ENCODE measurements around the gene TSPAN13.

The TSPAN13 gene

DNA sequence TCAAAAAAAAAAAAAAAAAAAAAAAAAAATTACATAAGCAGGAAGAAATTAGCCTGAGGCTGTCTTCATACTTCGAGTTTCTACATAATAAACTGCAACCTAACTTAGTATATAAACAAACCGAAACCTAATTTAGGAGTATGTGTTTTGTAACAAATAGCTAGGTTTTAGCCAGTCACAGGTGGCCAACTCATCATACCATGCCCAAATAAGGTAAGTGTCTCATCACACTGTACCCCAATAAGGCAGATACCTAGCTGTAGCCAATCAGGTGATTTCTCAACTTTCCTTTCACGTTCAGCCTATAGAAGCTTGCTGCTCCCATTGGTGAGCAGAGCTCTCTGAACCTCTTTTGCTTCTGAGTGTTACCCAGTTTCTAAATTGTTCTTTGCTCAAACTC is 65.2 kb downstream of the TSPAN13 start:
- TF ChIP-seq POLR2A (IDR thresholded peaks at IDR 0.05; ENCODE audit: extremely low read depth, insufficient read length) (no peak), MYC (IDR thresholded peaks at IDR 0.05; ENCODE audit: low read depth, low read length) (no peak)
- TF ChIP-seq, protein P1, sequence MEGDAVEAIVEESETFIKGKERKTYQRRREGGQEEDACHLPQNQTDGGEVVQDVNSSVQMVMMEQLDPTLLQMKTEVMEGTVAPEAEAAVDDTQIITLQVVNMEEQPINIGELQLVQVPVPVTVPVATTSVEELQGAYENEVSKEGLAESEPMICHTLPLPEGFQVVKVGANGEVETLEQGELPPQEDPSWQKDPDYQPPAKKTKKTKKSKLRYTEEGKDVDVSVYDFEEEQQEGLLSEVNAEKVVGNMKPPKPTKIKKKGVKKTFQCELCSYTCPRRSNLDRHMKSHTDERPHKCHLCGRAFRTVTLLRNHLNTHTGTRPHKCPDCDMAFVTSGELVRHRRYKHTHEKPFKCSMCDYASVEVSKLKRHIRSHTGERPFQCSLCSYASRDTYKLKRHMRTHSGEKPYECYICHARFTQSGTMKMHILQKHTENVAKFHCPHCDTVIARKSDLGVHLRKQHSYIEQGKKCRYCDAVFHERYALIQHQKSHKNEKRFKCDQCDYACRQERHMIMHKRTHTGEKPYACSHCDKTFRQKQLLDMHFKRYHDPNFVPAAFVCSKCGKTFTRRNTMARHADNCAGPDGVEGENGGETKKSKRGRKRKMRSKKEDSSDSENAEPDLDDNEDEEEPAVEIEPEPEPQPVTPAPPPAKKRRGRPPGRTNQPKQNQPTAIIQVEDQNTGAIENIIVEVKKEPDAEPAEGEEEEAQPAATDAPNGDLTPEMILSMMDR (IDR thresholded peaks at IDR 0.05; ENCODE audit: low read depth, low read length) = no peak
- TF ChIP-seq, protein P2, sequence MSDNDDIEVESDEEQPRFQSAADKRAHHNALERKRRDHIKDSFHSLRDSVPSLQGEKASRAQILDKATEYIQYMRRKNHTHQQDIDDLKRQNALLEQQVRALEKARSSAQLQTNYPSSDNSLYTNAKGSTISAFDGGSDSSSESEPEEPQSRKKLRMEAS (IDR thresholded peaks at IDR 0.05; ENCODE audit: low read depth, low read length) = no peak
- DNase-seq (ENCODE audit: low read depth) = no peak

DNA sequence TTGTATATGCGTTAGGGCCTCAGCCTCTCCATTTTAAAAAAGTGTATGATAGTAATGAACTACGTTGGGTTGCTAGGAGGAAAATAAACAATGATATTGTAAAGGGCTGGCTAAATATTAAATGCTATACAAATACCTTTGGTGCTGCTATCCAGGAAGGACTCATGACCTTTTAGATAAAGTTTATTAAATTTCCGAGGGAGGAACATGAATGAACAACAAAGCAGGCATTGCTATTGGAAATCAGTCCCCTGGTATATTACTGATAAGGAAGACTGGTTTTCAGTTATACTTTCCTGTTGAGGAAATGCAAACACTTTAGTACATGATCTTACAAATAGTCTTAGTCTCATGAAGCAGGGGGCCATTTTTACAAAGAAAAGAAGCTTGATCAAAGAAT is 68.5 kb downstream of the TSPAN13 start:
- DNase-seq (ENCODE audit: low read depth) = no peak
- TF ChIP-seq POLR2A (IDR thresholded peaks at IDR 0.05; ENCODE audit: extremely low read depth, insufficient read length) (no peak), MYC (IDR thresholded peaks at IDR 0.05; ENCODE audit: low read depth, low read length) (no peak)
- TF ChIP-seq, protein P1 (IDR thresholded peaks at IDR 0.05; ENCODE audit: low read depth, low read length) = no peak
- TF ChIP-seq, protein P2 (IDR thresholded peaks at IDR 0.05; ENCODE audit: low read depth, low read length) = no peak

More for the DNA sequence above, 65.2 kb downstream of the TSPAN13 start:
- H3K4me3 ChIP-seq (ENCODE audit: low read depth, low read length) = no peak overlapping the region

DNA sequence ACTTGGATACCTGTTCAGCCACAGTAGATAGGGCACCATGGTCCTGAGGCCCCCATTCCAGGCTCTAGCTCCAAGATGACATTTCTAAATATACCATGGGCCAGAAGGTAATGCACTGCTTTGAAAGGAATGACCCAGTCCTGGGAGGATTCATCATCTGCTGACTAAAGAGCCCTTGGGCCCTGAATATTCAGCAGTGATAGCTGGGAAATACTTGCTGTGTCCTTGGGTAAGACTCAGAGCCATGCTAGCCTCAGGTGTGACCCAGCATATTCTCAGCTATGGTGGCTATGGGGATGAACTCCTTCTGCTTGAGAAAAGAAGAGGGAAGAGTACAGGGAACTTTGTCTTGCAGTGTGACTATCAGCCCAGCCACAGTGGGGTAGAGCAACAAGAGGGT is 72.5 kb downstream of the TSPAN13 start:
- no peak for DNase-seq (ENCODE audit: low read depth)
- TF ChIP-seq, protein P2 (IDR thresholded peaks at IDR 0.05; ENCODE audit: low read depth, low read length) = no peak
- TF ChIP-seq, protein P1 (IDR thresholded peaks at IDR 0.05; ENCODE audit: low read depth, low read length) = no peak
- TF ChIP-seq MYC (IDR thresholded peaks at IDR 0.05; ENCODE audit: low read depth, low read length) (no peak), POLR2A (IDR thresholded peaks at IDR 0.05; ENCODE audit: extremely low read depth, insufficient read length) (no peak)

More for the DNA sequence above, 68.5 kb downstream of the TSPAN13 start:
- no peak overlapping the region for H3K4me3 ChIP-seq (ENCODE audit: low read depth, low read length)

DNA sequence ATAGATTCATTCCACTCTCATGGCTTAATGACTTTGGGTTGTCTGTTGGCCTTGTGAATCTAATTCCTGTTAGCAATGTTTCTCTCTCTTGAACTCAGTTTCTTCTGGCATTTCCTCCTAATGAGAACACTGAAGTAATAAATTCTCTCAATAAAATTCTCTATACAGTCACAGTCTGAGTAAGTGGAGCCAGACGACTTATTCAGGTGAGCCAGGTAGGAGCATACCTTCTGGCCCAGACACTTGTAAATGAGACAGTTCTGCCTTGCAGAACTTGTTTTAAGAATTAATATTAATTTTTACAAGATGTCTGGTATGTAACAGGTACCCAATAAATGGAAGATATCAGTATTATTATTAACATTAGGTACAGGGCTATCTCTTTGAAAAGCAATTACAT is 79.8 kb downstream of the TSPAN13 start:
- no peak overlapping the region for H3K4me3 ChIP-seq (ENCODE audit: low read depth, low read length)
- DNase-seq (ENCODE audit: low read depth) = no peak
- TF ChIP-seq MYC (IDR thresholded peaks at IDR 0.05; ENCODE audit: low read depth, low read length) (no peak), POLR2A (IDR thresholded peaks at IDR 0.05; ENCODE audit: extremely low read depth, insufficient read length) (no peak)

More for the DNA sequence above, 72.5 kb downstream of the TSPAN13 start:
- no peak overlapping the region for H3K4me3 ChIP-seq (ENCODE audit: low read depth, low read length)

Data from NB4 (cell line).